Measurements from ENCODE around the gene RHNO1.
A peak's percentile ranks its signal among the peaks of the same experiment; 100 is the strongest.

RHNO1 gene

GRCh38 chr12:2877047-2877952, at the start of gene RHNO1, which contains the start of gene FOXM1:
RHNO1 (plus strand) TSS chr12:2877223; CDS start chr12:2885367, 8,144 bp downstream.
FOXM1 (minus strand) TSS chr12:2877174; CDS start chr12:2874478, 2,696 bp downstream.
- DNase-seq (ENCODE audit: extremely low read depth, low read depth) = no peak
- no peak for TF ChIP-seq CTCF (IDR thresholded peaks at IDR 0.05; ENCODE audit: low read depth, low read length, missing control alignments)
- H3K4me3 ChIP-seq (replicated peaks; ENCODE audit: low read depth, low read length) = peak within 1 kb of the TSS; percentile 85

- no peak for TF ChIP-seq CTCF (IDR thresholded peaks at IDR 0.05; ENCODE audit: low read depth, low read length, missing control alignments)
- no peak for DNase-seq (ENCODE audit: extremely low read depth, low read depth)
- H3K4me3 ChIP-seq (replicated peaks; ENCODE audit: low read depth, low read length) = no peak overlapping the region
Measured at GRCh38 chr12:2829275-2829674, 47.7 kb upstream of the RHNO1 start.

GRCh38 chr12:2832550-2833127, 44.4 kb upstream of the RHNO1 start:
- no peak overlapping the region for H3K4me3 ChIP-seq (replicated peaks; ENCODE audit: low read depth, low read length)
- no peak for DNase-seq (ENCODE audit: extremely low read depth, low read depth)
- TF ChIP-seq CTCF (IDR thresholded peaks at IDR 0.05; ENCODE audit: low read depth, low read length, missing control alignments) = no peak

GRCh38 chr12:2833327-2833726, 43.7 kb upstream of the RHNO1 start:
- H3K4me3 ChIP-seq (replicated peaks; ENCODE audit: low read depth, low read length) = no peak overlapping the region
- no peak for DNase-seq (ENCODE audit: extremely low read depth, low read depth)
- no peak for TF ChIP-seq CTCF (IDR thresholded peaks at IDR 0.05; ENCODE audit: low read depth, low read length, missing control alignments)

- TF ChIP-seq CTCF (IDR thresholded peaks at IDR 0.05; ENCODE audit: low read depth, low read length, missing control alignments) = no peak
- no peak overlapping the region for H3K4me3 ChIP-seq (replicated peaks; ENCODE audit: low read depth, low read length)
- DNase-seq (ENCODE audit: extremely low read depth, low read depth) = no peak
Measured at GRCh38 chr12:2833810-2834209, 43.2 kb upstream of the RHNO1 start.

GRCh38 chr12:2834581-2835491, 42.2 kb upstream of the RHNO1 start, which contains the start of gene NRIP2:
NRIP2 (minus strand) TSS chr12:2835035; CDS start chr12:2834983, 52 bp downstream.
- H3K4me3 ChIP-seq (replicated peaks; ENCODE audit: low read depth, low read length) = no peak within 1 kb of the TSS
- peak; percentile 25 for DNase-seq (ENCODE audit: extremely low read depth, low read depth)
- no peak for TF ChIP-seq CTCF (IDR thresholded peaks at IDR 0.05; ENCODE audit: low read depth, low read length, missing control alignments)
